AG09309 (cell line): ENCODE results near the gene KLRB1.
"Not testable (repeated sequence)": the region's sequence is repeated elsewhere in the genome, so short reads cannot be mapped to it uniquely, and the experiment has no call there.

Source experiments
- DNase-seq: peaks from one replicate; pipeline ENCODE4 v3.0.0-alpha.2; 2010; ENCODE audit warnings: low read depth
- H3K4me3 ChIP-seq: 2 replicates; pipeline ENCODE4 v1.5.1; 2011; ENCODE audit warnings: mild to moderate bottlenecking, low read depth, low read length, moderate library complexity; ENCODE audit not compliant: control insufficient read depth
- CTCF ChIP-seq: IDR thresholded peaks from 2 replicates; pipeline ENCODE4 v1.5.1; 2011; ENCODE audit warnings: mild to moderate bottlenecking, low read depth, low read length, inconsistent platforms; ENCODE audit not compliant: insufficient read depth, control insufficient read depth; ENCODE audit errors: missing control alignments

The KLRB1 gene

GRCh38 chr12:9587987-9588600, 19.6 kb downstream of the KLRB1 start:
- TF ChIP-seq CTCF = no peak
- no peak overlapping the region for H3K4me3 ChIP-seq
- DNase-seq = no peak

- not testable (repeated sequence) for DNase-seq, H3K4me3 ChIP-seq
Measured at GRCh38 chr12:9577729-9578128, 30.0 kb downstream of the KLRB1 start.

GRCh38 chr12:9567151-9567550, 40.6 kb downstream of the KLRB1 start:
- not testable (repeated sequence) for DNase-seq, H3K4me3 ChIP-seq

GRCh38 chr12:9566113-9566512, 41.6 kb downstream of the KLRB1 start:
- not testable (repeated sequence) for DNase-seq, H3K4me3 ChIP-seq

- not testable (repeated sequence) for H3K4me3 ChIP-seq, DNase-seq
Measured at GRCh38 chr12:9564418-9564817, 43.3 kb downstream of the KLRB1 start.

GRCh38 chr12:9562841-9563453, 44.8 kb downstream of the KLRB1 start:
- not testable (repeated sequence) for DNase-seq, H3K4me3 ChIP-seq

- H3K4me3 ChIP-seq, DNase-seq: not testable (repeated sequence)
Measured at GRCh38 chr12:9545489-9545888, 62.2 kb downstream of the KLRB1 start.
